Activated CD8-positive, alpha-beta memory T cell treated with anti-CD3 and anti-CD28 coated beads for 4 hours (primary cell): Measurements from ENCODE around the gene B3GNT5.

Source experiments
- DNase-seq, 2 donors: peaks; one replicate each; pipeline ENCODE4 v3.0.0-alpha.2; 2020; ENCODE audit warnings: low read depth in 2 of 2

The B3GNT5 gene

DNA sequence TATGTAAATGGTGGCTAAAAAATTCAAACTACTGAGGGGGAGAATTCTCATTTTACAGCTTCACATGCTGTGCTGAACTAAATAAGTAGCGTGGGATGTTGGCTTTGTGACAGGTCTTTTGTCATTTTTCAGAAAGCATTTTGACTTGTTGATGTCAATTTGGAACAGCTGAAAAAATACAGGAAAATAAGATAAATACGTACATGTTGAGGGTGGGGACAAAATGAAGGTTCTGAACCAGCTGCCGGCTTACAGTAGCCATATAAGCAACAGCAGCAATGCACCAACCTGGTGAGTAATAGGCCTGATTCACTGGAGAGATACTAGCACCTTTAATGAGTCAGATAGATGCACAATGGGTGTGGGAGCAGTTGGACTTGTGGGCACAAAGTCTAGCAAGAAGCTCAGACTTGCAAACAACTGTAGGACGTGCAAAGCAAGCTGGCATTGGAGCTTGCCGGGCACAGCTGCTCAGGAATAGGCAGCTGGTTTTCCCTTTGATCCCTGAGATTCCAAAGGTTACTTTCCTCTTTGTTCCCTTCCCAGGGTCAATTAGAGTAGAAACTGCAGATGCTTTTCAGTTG lies 12.9 kb downstream of the B3GNT5 start:
- peak in 1 of 2 donors; percentile 8 for DNase-seq

DNA sequence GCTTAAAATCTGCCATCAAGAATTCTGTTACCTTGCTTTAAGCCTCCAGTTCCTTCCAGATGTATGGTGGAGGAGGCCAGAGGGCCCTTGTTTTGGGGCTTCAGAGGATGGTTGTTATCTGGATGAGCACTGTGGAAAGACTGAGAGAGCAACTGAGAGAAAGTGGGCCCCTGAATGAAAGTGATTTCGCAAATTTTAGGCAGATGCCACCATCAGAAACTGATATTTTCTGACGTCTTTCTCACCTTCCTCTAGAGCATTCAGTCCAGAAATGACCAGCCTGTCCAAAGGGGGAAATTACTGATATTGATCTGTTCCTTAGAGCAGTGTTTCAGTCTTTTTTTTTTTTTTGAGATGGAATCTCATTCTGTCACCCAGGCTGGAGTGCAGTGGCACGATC lies 13.4 kb downstream of the B3GNT5 start:
- no peak for DNase-seq

DNA sequence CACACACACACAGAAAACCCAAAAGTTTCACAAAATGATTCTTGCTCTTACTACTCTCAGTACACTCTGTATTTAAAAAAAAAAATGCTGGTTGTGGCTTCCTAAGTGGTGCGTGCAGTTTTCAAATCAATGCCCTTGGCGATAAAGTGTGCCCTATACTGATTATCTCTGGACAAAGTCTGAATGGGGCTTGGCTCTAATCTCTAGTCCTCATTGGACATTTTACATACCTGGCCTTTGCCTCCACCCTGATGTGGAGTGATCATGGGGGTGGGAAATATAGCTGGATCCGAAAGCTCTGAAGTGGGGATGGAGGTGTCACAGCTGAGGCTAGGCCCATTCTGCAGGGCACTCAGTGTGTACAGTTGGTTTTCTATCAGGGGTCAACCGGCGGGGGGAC lies 14.1 kb downstream of the B3GNT5 start:
- no peak for DNase-seq

DNA sequence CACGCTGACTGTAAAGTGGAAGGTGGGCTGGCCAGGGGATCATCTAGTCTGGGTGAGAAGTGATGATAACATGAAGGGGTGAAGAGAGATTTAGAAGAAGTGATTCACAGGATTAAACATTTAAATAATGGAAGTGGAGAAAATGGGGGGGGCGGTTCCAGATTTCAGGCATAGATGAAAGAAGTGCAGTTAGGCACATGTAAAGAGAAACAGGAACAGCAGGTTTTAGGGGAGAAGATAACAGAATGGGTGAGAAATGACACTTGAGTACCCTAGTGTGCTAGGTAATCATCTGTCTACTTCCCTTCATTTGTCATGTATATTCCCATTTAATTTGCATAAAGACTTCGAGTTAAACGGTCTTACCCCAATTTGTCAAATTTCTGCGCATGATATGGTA lies 15.3 kb downstream of the B3GNT5 start:
- DNase-seq: no peak

DNA sequence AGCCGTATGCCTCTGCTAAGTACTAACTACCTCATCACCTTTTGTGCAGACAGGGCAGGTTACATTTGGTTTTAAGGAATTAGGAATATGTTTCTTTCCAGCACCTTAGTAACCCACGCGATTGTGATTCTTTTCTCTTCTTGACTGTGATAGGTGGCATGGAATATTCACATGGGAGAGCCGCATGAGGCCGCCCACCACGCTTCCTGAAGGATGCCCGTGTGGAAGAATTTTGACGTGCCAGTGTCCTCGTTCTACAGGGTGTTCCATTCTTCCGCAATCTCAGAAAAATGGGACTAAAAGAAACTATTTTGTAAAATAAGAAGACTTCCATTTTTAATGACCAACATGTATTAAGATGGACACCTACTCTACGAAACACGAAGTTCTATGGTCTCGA lies 16.3 kb downstream of the B3GNT5 start:
- DNase-seq: no peak

DNA sequence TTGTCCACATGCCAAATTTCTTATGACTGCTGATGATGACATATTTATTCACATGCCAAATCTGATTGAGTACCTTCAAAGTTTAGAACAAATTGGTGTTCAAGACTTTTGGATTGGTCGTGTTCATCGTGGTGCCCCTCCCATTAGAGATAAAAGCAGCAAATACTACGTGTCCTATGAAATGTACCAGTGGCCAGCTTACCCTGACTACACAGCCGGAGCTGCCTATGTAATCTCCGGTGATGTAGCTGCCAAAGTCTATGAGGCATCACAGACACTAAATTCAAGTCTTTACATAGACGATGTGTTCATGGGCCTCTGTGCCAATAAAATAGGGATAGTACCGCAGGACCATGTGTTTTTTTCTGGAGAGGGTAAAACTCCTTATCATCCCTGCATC lies 17.3 kb downstream of the B3GNT5 start:
- DNase-seq: no peak

DNA sequence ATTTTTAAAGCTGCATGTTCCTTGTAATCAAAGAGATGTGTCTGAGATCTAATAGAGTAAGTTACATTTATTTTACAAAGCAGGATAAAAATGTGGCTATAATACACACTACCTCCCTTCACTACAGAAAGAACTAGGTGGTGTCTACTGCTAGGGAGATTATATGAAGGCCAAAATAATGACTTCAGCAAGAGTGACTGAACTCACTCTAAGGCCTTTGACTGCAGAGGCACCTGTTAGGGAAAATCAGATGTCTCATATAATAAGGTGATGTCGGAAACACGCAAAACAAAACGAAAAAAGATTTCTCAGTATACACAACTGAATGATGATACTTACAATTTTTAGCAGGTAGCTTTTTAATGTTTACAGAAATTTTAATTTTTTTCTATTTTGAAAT lies 19.1 kb downstream of the B3GNT5 start:
- no peak for DNase-seq

DNA sequence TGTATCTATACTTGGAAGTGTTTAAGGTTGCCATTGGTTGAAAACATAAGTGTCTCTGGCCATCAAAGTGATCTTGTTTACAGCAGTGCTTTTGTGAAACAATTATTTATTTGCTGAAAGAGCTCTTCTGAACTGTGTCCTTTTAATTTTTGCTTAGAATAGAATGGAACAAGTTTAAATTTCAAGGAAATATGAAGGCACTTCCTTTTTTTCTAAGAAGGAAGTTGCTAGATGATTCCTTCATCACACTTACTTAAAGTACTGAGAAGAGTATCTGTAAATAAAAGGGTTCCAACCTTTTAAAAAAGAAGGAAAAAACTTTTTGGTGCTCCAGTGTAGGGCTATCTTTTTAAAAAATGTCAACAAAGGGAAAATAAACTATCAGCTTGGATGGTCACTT lies 19.7 kb downstream of the B3GNT5 start:
- no peak for DNase-seq

DNA sequence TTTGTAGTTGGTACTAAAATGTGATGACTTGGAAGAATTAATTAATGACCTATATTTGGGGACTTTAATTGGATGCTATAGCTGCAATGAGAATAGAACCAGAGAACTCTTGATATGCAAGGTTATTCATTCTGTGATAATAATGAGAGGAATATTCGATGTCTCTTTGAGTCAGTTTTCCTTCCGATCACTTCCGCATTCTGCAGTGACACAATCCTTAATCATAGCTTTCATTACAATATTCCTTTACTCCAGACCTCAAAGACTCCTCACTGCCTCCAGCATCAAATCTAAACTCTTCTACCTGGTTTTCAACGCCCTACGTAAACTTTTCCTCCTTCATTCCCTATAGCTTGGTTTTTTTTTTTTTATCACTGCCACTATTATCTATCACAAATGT lies 21.6 kb downstream of the B3GNT5 start:
- no peak for DNase-seq

DNA sequence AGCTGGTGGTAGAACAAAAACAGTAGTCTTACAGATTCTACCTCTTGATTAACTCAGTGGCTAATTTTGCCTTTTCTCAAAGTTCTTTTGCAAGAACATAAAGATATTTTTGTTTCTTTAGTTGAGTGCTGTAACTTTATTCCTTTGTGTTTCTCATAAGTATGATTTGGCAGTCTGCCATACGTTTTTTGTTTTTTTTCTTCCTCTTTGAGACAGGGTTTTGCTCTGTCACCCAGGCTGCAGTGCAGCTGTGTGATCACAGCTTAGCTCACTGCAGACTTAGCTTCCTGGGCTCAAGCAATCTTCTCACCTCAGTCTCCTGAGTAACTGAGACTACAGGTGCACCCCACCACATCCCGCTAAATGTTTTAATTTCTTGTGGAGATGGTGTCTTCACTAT lies 22.4 kb downstream of the B3GNT5 start:
- no peak for DNase-seq

DNA sequence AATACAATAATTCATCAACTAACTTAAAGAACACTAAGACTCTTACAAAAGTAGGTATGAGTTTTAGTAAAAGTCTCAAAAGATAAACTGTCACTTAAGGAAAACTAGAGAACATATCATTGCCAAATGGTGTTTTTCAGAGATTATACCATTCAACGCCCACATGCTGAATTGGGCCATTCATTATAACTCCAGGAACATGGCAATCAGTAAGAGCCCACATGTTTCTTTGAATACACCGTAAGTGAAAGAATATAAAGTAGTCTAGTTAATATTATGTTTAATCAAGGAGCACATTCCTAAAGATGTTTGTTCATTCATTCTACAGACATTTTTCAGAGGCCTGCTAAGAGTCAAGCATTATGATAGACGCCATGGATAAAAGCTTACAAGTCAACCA lies 22.9 kb downstream of the B3GNT5 start:
- no peak for DNase-seq

DNA sequence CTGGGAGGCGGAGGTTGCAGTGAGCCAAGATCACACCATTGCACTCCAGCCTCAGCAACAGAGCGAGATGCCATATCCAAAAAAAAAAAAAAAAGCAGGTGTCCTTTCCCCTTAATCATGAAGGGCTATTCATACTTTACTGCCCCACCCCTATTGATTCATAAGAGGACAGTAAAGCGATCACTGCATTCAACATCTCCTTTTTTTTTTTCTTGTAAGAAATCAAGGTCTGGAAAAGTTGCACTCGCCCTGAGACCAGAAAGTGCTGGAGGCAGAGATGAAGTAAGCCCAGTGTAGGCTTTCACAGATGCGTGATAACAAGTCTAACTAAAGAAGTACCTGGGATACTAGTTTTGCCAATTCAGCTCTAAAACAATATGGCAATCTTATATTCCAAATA lies 24.2 kb downstream of the B3GNT5 start:
- no peak for DNase-seq

DNA sequence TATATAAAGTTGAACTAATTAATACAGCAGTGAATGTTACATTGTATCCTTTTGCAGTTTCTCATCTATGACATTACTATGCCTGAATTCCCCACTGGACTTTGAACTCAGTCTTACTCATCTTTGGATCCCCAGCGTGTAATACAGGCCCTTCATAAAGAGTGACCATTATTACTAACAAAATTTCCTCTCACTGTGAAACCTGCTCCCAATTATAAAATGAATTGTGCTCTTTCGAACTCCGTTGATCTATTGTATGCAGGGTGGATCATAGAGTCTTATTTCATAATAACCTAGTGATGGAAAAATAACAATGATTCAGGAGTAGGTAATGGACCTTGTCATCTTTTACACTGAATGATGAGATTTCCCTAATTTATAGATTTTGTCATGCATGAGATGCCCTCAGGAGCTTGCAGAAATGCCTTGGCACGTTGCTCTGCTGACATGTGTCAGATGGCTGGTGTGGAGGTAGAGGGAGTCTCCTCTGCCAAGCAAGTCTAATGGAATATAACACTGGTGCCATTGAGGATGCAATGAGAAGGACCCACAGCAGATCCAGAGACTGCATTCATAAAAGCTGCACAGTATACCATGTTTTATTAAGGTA lies 25.5 kb downstream of the B3GNT5 start:
- DNase-seq: no peak

DNA sequence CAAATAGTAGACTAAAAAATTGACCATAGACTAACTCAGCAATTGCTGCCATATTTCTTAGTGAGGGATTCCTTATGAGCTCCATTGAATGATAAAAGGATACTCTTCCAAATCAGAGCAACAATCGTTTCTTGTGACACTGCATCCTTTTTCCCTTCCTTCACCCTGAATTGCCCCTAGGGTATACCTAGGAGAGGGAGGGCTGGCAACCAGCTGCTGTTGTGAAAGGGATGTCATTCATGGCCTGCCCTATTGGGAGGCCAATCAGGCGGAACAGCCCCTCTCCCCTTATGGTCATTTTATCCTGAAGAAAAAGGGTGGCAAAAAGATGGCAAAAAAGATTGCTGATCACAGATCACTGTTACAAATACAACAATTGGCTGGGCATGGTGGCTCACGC lies 26.3 kb downstream of the B3GNT5 start:
- no peak for DNase-seq

DNA sequence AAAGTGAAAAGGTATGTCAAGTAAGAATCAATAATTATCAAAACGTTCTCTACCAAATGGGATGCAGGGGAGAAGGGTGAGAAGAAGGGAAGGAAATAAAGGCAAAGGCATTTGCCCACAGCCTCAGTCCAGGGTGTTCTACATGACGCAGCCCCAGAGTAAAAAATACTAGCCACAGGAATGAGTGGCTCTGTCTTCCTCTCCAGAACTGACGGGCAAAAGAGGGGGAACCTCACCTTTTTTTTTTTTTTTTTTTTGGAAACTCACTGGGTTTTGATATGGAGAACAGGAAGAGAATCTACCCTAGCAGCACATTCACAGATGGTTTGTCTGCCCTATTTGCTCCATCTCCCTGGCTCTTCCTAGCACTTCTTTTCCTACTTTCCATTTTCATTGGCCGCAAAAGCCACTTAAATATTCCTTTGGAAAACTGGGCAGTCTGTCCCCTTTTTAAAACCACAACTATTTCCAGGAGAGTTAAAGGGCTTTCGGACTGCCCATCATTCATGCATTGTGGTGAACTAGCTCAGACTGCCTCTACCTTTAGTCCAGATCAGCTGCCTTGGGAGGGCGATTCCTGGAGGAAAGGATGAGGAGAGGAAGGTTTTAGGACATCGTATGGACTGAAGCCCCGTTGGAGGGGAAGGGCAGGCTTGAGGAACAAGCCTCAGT lies 28.2 kb downstream of the B3GNT5 start:
- DNase-seq: no peak

DNA sequence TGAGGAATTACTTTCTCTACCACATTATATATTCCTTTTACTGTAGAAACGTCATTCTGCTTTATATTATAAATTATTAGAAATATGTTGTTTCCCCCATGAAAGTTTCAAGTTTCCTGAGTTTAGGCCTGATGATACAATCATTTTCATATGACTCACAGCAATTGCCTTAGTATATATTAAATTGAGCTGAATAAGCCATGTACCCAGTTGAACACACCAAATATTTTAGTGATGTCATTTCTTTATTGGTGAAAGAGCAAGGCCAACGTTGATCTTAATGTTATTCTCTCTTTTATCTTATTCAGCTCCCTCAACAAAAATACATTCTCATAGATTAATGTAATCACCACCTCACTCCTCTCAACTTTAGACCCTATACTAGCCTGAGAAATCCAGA lies 30.8 kb downstream of the B3GNT5 start:
- DNase-seq: no peak

DNA sequence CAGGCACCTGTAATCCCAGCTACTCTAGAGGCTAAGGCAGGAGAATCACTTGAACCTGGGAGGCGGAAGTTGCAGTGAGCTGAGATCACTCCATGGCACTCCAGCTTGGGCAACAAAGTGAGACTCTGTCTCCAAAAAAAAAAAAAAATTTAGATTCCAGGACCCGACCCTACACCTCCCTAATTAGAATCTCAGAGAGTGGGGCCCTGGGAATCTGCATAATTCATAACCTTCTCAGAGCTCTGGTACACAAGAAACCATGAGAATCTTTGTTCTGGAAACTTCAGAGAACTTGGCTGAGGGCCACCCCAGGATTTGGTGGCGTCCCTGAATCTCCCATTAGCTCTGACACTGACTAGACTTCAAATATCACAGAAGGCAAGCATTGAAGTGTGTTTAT lies 31.5 kb downstream of the B3GNT5 start:
- no peak for DNase-seq

DNA sequence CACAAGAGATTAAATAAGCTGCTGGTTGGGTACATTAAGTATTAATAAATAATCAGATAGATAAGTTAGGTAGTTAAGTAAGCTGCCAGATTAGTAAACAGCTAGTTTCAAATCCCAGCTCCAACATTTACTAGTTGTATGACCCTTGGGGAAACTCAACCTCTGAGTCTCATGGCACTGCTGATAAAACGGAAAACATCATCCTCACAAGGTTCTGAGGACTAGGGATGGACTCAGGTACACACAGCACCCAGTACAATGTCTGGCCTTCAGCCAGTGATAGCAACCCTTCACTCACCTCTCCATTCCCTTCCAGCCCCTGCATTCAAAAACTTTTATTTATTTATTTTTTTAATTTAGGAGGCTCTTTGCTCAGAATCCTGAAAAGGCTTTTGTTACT lies 32.3 kb downstream of the B3GNT5 start:
- DNase-seq: no peak

DNA sequence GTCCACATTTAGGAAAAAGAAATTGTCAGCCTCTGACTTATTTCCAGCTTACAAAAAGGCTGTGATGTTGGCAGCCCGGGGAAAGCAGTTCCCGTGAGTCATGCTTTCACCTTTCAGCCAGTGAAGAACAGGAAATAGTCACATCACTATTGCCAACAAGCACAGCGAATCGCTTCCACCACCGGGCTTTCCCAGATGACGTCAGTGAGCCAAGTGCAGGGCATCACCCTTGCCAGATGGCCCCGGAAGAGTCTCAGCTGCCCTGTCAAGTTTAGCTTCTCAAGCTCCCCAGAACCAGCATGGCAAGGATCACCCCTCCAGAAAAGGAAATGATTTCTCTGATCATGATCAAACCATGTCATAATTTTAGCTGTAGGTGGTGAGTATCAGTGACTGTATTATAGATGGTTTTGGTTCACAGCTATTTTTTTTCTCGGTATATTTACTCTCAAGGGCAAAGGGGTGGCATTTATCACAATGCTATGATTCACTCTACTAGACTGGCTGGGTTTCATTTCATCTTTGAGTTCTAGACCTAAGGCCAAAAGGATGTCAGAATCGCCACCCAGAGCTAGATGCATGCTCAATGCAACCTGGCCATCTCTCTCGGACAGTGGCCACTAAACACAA lies 32.9 kb downstream of the B3GNT5 start:
- DNase-seq: peak; percentile 85 to 95

DNA sequence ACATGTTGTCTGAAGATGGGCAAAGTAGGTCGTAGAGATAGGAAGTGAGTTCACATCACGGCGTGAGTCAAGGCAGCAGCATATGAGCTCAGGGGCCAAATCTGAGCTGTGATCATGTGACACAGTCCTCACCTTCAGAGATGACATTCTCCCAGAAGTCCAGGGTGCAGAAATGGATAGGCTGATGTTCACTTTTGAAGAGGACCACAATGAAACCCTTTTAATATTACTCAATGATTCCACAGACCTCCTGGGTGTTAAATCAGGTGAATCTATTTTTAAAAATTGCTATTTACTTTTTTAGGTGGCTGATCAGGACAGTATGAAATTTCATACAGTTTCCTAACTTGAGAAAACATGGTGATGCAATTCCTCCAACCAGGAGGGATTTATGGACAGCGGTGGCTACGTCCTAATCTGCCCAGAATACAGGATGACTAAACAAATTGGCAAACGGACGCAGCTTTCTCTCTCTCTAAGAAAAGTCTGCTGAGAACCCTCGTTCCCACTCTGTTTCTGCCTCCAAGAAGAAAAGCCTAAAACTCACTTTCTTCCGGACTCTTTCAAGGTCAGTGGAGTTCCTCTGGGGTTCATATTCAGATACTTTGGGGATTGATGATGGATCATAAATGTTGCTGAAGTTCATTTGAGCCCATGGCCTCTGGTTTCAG lies 34.4 kb downstream of the B3GNT5 start:
- no peak for DNase-seq

DNA sequence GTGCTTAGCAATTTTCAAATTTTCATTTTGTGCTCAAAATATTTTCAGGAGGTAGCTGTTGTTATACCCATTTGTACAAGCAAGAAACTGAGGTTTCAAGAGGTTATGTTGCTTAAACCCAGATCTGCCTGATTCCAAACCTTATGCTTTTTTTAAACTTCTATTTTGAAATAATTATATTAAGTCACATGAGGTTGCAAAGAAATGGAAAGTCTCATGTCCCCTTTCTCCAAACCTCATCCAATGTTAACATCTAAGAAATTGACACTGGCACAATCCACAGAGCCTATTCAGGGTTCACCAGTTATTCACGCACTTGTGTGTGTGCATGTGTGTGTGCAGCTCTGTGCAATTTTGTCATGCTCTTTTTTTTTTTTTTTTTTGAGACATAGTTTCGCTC lies 35.1 kb downstream of the B3GNT5 start:
- DNase-seq: no peak

DNA sequence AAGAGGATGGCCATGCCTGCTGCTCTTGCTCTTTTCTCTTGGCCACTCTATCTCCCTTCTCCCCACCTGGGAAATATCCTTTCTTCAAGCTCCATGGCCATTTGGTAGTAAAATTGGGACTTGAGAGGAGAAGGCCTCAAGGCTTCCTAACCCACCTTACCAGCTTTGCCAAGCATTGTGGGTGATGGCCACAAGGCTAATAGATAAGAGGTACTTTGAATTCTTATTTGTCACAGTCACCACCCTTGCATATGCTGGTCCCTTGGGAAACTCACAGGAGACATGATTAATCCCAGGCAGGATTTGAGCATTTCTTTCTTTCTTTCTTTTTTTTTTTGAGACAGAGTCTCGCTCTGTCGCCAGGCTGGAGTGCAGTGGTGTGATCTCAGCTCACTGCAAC lies 37.2 kb downstream of the B3GNT5 start:
- no peak for DNase-seq
